Fibroblast of lung (primary cell): ENCODE results near the gene ACYP2. TPM values are rescaled to one million over a fixed set of nuclear protein-coding genes. Genes with fewer than 3 reads are reported as not detected.

Source experiments
- DNase-seq, 2 donors: peaks; one replicate each; pipeline versions ENCODE4 v3.0.0 to v3.0.0-alpha.2; 2010; ENCODE audit warnings: low read depth in 2 of 2
- H2AFZ ChIP-seq: 2 replicates; pipeline ENCODE4 v1.5.1; 2012; ENCODE audit warnings: low read length, control low read depth, inconsistent platforms
- H3K27ac ChIP-seq: 2 replicates; pipeline ENCODE4 v1.5.1; 2011; ENCODE audit warnings: low read length, control low read depth; ENCODE audit not compliant: insufficient read depth
- H3K27me3 ChIP-seq: 2 replicates; pipeline ENCODE4 v1.5.1; 2011; ENCODE audit warnings: mild to moderate bottlenecking, low read length; ENCODE audit not compliant: control insufficient read depth, insufficient read depth
- H3K36me3 ChIP-seq: 2 replicates; pipeline ENCODE4 v1.5.1; 2011; ENCODE audit warnings: low read length; ENCODE audit not compliant: control insufficient read depth, insufficient read depth
- H3K4me1 ChIP-seq: 2 replicates; pipeline ENCODE4 v1.5.1; 2011; ENCODE audit warnings: low read length; ENCODE audit not compliant: control insufficient read depth, insufficient read depth; ENCODE audit errors: extremely low read depth
- H3K4me2 ChIP-seq: 2 replicates; pipeline ENCODE4 v1.5.1; 2011; ENCODE audit warnings: low read length, control low read depth; ENCODE audit not compliant: insufficient read depth; ENCODE audit errors: extremely low read depth
- H3K4me3 ChIP-seq, 4 experiments: fragments of 200-600 bp in 1 of 4; sonication (generic) in 1 of 4; replicated peaks in 1 of 4; 2 replicates each; pipeline ENCODE4 v1.5.1; 2011 to 2016; ENCODE audit warnings: low read length in 4 of 4, low read depth in 3 of 4, mild to moderate bottlenecking in 3 of 4, control low read depth in 2 of 4, inconsistent platforms in 1 of 4, mixed read lengths in 1 of 4; ENCODE audit not compliant: insufficient read depth in 1 of 4; ENCODE audit errors: control extremely low read depth in 1 of 4
- H3K79me2 ChIP-seq: 2 replicates; pipeline ENCODE4 v1.5.1; 2012; ENCODE audit warnings: mild to moderate bottlenecking, low read length, inconsistent platforms; ENCODE audit not compliant: control insufficient read depth, insufficient read depth
- H3K9ac ChIP-seq: 2 replicates; pipeline ENCODE4 v1.5.1; 2011; ENCODE audit warnings: mild to moderate bottlenecking, low read length, control low read depth; ENCODE audit not compliant: insufficient read depth
- H3K9me3 ChIP-seq: 2 replicates; pipeline ENCODE4 v1.5.1; 2012; ENCODE audit warnings: low read depth, low read length; ENCODE audit not compliant: control insufficient read depth, insufficient read depth
- H4K20me1 ChIP-seq: 2 replicates; pipeline ENCODE4 v1.5.1; 2011; ENCODE audit warnings: low read length; ENCODE audit not compliant: control insufficient read depth, insufficient read depth; ENCODE audit errors: extremely low read depth
- EZH2 ChIP-seq: IDR thresholded peaks from 2 replicates; pipeline ENCODE4 v1.5.1; 2012; ENCODE audit warnings: low read length, control low read depth, mild to moderate bottlenecking; ENCODE audit errors: missing control alignments
- polyA plus RNA-seq, 2 donors: library from polyadenylated mRNA; depleted of rRNA in 1 of 2; stranded (reverse) in 1 of 2; unstranded in 1 of 2; fragments of >200 nt; gene quantifications; 2 replicates each; pipeline ENCODE4 v1.2.1, GENCODE V29; 2011 to 2012; ENCODE audit warnings: missing spikeins in 1 of 2
- total RNA-seq: library from RNA; depleted of rRNA; stranded (reverse); fragments of >200 nt; gene quantifications from 2 replicates; pipeline ENCODE4 v1.2.1, GENCODE V29; 2014
- TF ChIP-seq, protein P1 (sequence below), 2 donors: IDR thresholded peaks in 1 of 2; conservative IDR thresholded peaks in 1 of 2; 1 replicate in 1 of 2; 2 replicates in 1 of 2; pipeline ENCODE4 v1.5.1; 2011 to 2012; ENCODE audit warnings: low read length in 2 of 2, control low read depth in 1 of 2, inconsistent platforms in 1 of 2, low read depth in 1 of 2, mild to moderate bottlenecking in 1 of 2

Gene ACYP2
- total and polyA plus RNA-seq, 2 donors (not counting 1 experiment from before 2014, with no cell fraction given): 9.7 to 24.4 TPM

DNA sequence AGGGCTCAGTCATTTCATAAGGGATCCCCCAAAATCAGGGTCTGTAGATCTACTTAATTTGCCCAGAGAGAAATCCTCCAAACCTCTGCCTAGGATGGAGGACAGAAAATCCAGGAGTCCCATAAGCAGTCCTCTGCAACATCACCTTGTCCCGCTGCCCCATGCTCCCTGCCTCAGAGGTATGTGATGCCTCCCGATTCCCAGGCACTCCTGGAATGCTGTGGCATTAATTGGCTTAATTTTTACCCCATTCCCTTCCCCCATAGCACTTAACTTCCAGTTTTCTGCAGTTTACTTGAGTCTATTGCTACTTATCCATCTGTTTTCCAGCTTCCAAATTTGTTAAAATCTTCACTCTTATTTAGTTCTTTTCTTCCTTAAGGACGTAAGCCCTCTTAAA is 232.2 kb downstream of the ACYP2 start:
- Histone ChIP-seq H4K20me1 (no peaks in the 10 kb centered on the region), H3K79me2 (no peaks in the 10 kb centered on the region), H3K27ac (no peak overlapping the region), H3K4me2 (no peak overlapping the region), H2AFZ (no peak overlapping the region), H3K36me3 (no peaks in the 10 kb centered on the region), H3K4me3 (no peak overlapping the region), H3K4me1 (no peaks in the 10 kb centered on the region), H3K9ac (no peak overlapping the region), H3K9me3 (no peaks in the 10 kb centered on the region), H3K27me3 (no peaks in the 10 kb centered on the region)
- DNase-seq: no peak
- no peak for TF ChIP-seq EZH2
- TF ChIP-seq, protein P1, sequence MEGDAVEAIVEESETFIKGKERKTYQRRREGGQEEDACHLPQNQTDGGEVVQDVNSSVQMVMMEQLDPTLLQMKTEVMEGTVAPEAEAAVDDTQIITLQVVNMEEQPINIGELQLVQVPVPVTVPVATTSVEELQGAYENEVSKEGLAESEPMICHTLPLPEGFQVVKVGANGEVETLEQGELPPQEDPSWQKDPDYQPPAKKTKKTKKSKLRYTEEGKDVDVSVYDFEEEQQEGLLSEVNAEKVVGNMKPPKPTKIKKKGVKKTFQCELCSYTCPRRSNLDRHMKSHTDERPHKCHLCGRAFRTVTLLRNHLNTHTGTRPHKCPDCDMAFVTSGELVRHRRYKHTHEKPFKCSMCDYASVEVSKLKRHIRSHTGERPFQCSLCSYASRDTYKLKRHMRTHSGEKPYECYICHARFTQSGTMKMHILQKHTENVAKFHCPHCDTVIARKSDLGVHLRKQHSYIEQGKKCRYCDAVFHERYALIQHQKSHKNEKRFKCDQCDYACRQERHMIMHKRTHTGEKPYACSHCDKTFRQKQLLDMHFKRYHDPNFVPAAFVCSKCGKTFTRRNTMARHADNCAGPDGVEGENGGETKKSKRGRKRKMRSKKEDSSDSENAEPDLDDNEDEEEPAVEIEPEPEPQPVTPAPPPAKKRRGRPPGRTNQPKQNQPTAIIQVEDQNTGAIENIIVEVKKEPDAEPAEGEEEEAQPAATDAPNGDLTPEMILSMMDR (conservative IDR thresholded peaks at IDR 0.05 in 1 of 2, IDR thresholded peaks at IDR 0.05 in 1 of 2; ENCODE audit: low read depth in 1 of 2, low read length in 2 of 2): no peak

DNA sequence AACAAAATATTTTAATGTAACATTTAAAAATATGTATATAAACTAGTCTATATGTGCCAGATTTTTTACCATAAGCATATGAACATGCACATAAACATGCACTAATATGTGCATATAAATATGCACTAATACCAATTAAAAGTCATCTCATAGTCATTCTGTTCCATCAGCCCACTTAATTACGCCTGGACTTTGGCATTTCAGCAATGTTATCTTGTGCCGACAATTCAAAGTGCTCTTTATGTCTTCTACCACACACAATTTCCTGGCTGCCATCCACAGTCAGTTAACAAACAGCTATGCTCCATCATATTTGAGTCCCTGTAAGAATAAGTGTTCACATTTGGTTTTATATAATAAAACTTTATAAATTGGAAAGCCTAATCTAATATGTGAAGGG is 233.2 kb downstream of the ACYP2 start:
- no peak for TF ChIP-seq EZH2
- TF ChIP-seq, protein P1 (conservative IDR thresholded peaks at IDR 0.05 in 1 of 2, IDR thresholded peaks at IDR 0.05 in 1 of 2; ENCODE audit: low read depth in 1 of 2, low read length in 2 of 2): no peak
- no peaks in the 10 kb centered on the region for H3K27me3 ChIP-seq
- no peak overlapping the region for H3K27ac ChIP-seq
- H3K4me3 ChIP-seq: no peak overlapping the region
- H2AFZ ChIP-seq: no peak overlapping the region
- no peak overlapping the region for H3K9ac ChIP-seq
- peak; percentile 31 to 82 for DNase-seq
- H3K36me3 ChIP-seq: no peaks in the 10 kb centered on the region
- H3K9me3 ChIP-seq: no peaks in the 10 kb centered on the region
- H4K20me1 ChIP-seq: no peaks in the 10 kb centered on the region
- no peaks in the 10 kb centered on the region for H3K79me2 ChIP-seq
- no peaks in the 10 kb centered on the region for H3K4me1 ChIP-seq
- no peak overlapping the region for H3K4me2 ChIP-seq

DNA sequence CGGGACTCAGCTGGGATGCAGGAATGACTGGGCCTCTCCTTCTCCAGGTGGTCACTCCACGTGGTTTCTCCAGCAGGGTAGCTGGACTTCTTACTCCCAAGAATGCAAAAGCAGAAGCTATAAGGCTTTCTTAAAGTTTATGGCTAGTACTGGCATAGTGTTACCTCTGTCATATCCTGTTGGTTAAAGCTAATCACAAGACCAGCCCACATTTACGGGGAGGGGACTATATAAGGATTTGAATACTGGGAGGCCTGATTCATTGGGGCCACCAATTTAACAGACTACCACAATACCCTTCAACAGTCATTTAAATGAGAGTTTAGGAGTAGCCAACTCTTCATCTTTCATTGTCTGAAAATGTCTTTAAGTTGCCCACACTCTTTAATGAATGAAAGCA is 235.0 kb downstream of the ACYP2 start:
- no peaks in the 10 kb centered on the region for H3K79me2 ChIP-seq
- no peaks in the 10 kb centered on the region for H3K4me1 ChIP-seq
- DNase-seq: no peak
- no peak overlapping the region for H3K4me2 ChIP-seq
- no peaks in the 10 kb centered on the region for H3K36me3 ChIP-seq
- H4K20me1 ChIP-seq: no peaks in the 10 kb centered on the region
- H3K4me3 ChIP-seq: no peak overlapping the region
- TF ChIP-seq EZH2: no peak
- TF ChIP-seq, protein P1 (conservative IDR thresholded peaks at IDR 0.05 in 1 of 2, IDR thresholded peaks at IDR 0.05 in 1 of 2; ENCODE audit: low read depth in 1 of 2, low read length in 2 of 2): no peak
- H2AFZ ChIP-seq: no peak overlapping the region
- no peaks in the 10 kb centered on the region for H3K9me3 ChIP-seq
- H3K9ac ChIP-seq: no peak overlapping the region
- no peak overlapping the region for H3K27ac ChIP-seq
- no peaks in the 10 kb centered on the region for H3K27me3 ChIP-seq
